D721Med (cell line): ENCODE results near the gene C1QTNF3.

Source experiments
- DNase-seq: peaks from one replicate; pipeline ENCODE4 v3.0.0; 2011; ENCODE audit warnings: low spot score; ENCODE audit not compliant: insufficient read length
- FAIRE-seq: peaks from 2 replicates; lab custom pipeline; 2011; peaks lifted over from hg19 to GRCh38; lab: Jason Lieb, UNC
- CTCF ChIP-seq: IDR thresholded peaks from 2 replicates; pipeline ENCODE4 v1.5.1; 2012; ENCODE audit warnings: mild to moderate bottlenecking, control low read depth; ENCODE audit not compliant: insufficient read depth; ENCODE audit errors: missing control alignments

The C1QTNF3 gene

GRCh38 chr5:33968211-33969005 is 74.6 kb downstream of the C1QTNF3 start:
- FAIRE-seq (no peak), DNase-seq (no peak)
- TF ChIP-seq CTCF = no peak
